Transverse colon (tissue), 4 donors: ENCODE measurements around the gene ZNF69. TPM values are rescaled to one million over a fixed set of nuclear protein-coding genes. Genes with fewer than 3 reads are reported as not detected.
"Not testable (repeated sequence)": the region's sequence is repeated elsewhere in the genome, so short reads cannot be mapped to it uniquely, and the experiment has no call there.

Experiments used
- DNase-seq: peaks from one replicate; pipeline ENCODE4 v3.0.0-alpha.2; 2019
- H3K27ac ChIP-seq, 4 donors: fragments of 200-600 bp; sonication (generic); 2 replicates each; pipeline ENCODE4 v1.5.1; 2016 to 2018; ENCODE audit warnings: inconsistent platforms in 4 of 4
- H3K27me3 ChIP-seq: fragments of 200-600 bp; sonication (generic); 2 replicates; pipeline ENCODE4 v1.5.1; 2017; ENCODE audit warnings: inconsistent platforms
- H3K36me3 ChIP-seq, 4 donors: fragments of 200-600 bp; sonication (generic); 2 replicates each; pipeline ENCODE4 v1.5.1; 2017 to 2019; ENCODE audit warnings: inconsistent platforms in 4 of 4
- H3K4me1 ChIP-seq, 4 donors: fragments of 200-600 bp; sonication (generic); 2 replicates each; pipeline ENCODE4 v1.5.1; 2017 to 2020; ENCODE audit warnings: inconsistent platforms in 4 of 4
- H3K4me3 ChIP-seq, 4 donors: fragments of 200-600 bp; sonication (generic); 1 replicate in 1 of 4; 2 replicates in 3 of 4; pipeline versions ENCODE4 v1.5.1 to v1.6.1; 2017 to 2019; ENCODE audit warnings: inconsistent platforms in 4 of 4
- H3K9me3 ChIP-seq, 2 donors: fragments of 200-600 bp; sonication (generic); 2 replicates each; pipeline ENCODE4 v1.5.1; 2017 to 2019; ENCODE audit warnings: inconsistent platforms in 2 of 2
- CTCF ChIP-seq, 5 experiments: fragments of 200-600 bp in 3 of 5; fragments of 450-650 bp in 2 of 5; sonication (generic) in 3 of 5; IDR thresholded peaks; 1 replicate in 2 of 5; 2 replicates in 3 of 5; pipeline ENCODE4 v1.5.1; 2016 to 2017; ENCODE audit warnings: antibody characterized with exemption in 5 of 5, inconsistent platforms in 3 of 5, mild to moderate bottlenecking in 2 of 5, moderate library complexity in 1 of 5
- EP300 ChIP-seq: sonication (generic); formaldehyde crosslinking; IDR thresholded peaks from one replicate; pipeline ENCODE4 v1.6.1; 2017; ENCODE audit warnings: antibody characterized with exemption, low read depth
- POLR2A ChIP-seq: fragments of 450-650 bp; IDR thresholded peaks from one replicate; pipeline ENCODE4 v1.6.1; 2016; ENCODE audit warnings: antibody characterized with exemption, mild to moderate bottlenecking, moderate library complexity
- POLR2AphosphoS5 ChIP-seq, 3 donors: sonication (generic); formaldehyde crosslinking; IDR thresholded peaks; one replicate each; pipeline ENCODE4 v1.6.1; 2016; ENCODE audit warnings: antibody characterized with exemption in 3 of 3
- WGBS, 2 donors: methylation state at CpG; one replicate each; pipeline ENCODE4 v1.1.5; 2018; ENCODE audit warnings: low coverage in 1 of 2; 5-methylcytosine and 5-hydroxymethylcytosine counted together
- in situ Hi-C, 4 donors: fragments of 200-750 bp; cut with MboI; loops; one replicate each; pipeline versions ENCODE4 v1.15.0 to v1.15.1; 2017; ENCODE audit warnings: low sequenced_read_pairs in 3 of 4, low pct_ligation_motif_present in 1 of 4, low pct_unique_long_range_greater_than_20kb in 1 of 4
- intact Hi-C: fragments of 100-400 bp; cut with DNase I; formaldehyde crosslinking; loops from one replicate; pipeline ENCODE4 v1.15.1; 2023; ENCODE audit warnings: low total_unique reads
- total RNA-seq, 4 donors: library from RNA; depleted of rRNA; stranded (reverse); fragments of >200 nt; gene quantifications; one replicate each; pipeline ENCODE4 v1.1.0, GENCODE V29; 2016

The ZNF69 gene
- total RNA-seq, 4 donors from 2014 or later = 27.4 to 42.6 (median 29.9) TPM

- H3K27ac ChIP-seq = no peak overlapping the region
- intact Hi-C loops = no loop called here
- H3K27me3 ChIP-seq = no peaks in the 10 kb centered on the region
- H3K36me3 ChIP-seq = peaks cover 4 to 59% (median 28%) of the 10 kb centered on the region in 4 donors
- H3K4me1 ChIP-seq = no peaks in the 10 kb centered on the region
- 87 to 97% methylated on average over 3 of the region's 3 CpGs for WGBS, 2 donors
- no peak overlapping the region for H3K4me3 ChIP-seq
- TF ChIP-seq EP300 (no peak), POLR2AphosphoS5 (IDR thresholded peaks at IDR 0.05) (no peak), CTCF (IDR thresholded peaks at IDR 0.05) (no peak), POLR2A (no peak)
- in situ Hi-C loops = loop anchor here in 1 of 4 donors (25.0 kb wide), 1 partner anchor 231 kb away; the partner anchor contains the start of gene ZNF20
- DNase-seq = no peak
- H3K9me3 ChIP-seq = peaks cover 82 to 90% of the 10 kb centered on the region in 2 donors
Observed at GRCh38 chr19:11905928-11906327, 18.3 kb downstream of the ZNF69 start.

GRCh38 chr19:11911937-11912336 lies 24.4 kb downstream of the ZNF69 start:
- intact Hi-C loops, H3K4me1 ChIP-seq, DNase-seq, H3K4me3 ChIP-seq, H3K27ac ChIP-seq, H3K27me3 ChIP-seq: not testable (repeated sequence)
- Histone ChIP-seq H3K9me3 (peaks cover 53 to 78% of the 10 kb centered on the region in 2 donors), H3K36me3 (peaks cover 0 to 11% (median 4%) of the 10 kb centered on the region in 4 donors)
- 83 to 100% methylated on average over 1 of the region's 1 CpG for WGBS, 2 donors
- in situ Hi-C loops = loop anchor here in 1 of 4 donors (25.0 kb wide), 1 partner anchor 225 kb away; the partner anchor contains the start of gene ZNF20

- intact Hi-C loops, H3K27ac ChIP-seq, H3K27me3 ChIP-seq, DNase-seq, H3K4me3 ChIP-seq, H3K4me1 ChIP-seq: not testable (repeated sequence)
- in situ Hi-C loops = loop anchor here in 1 of 4 donors (25.0 kb wide), 1 partner anchor 223 kb away; the partner anchor contains the start of gene ZNF20
- Histone ChIP-seq H3K36me3 (peaks cover 0 to 11% (median 4%) of the 10 kb centered on the region in 4 donors), H3K9me3 (peaks cover 30 to 53% of the 10 kb centered on the region in 2 donors)
- 93 to 96% methylated on average over 2 to 4 of the region's 4 CpGs for WGBS, 2 donors
Observed at GRCh38 chr19:11914417-11915051, 27.0 kb downstream of the ZNF69 start.

GRCh38 chr19:11921852-11922495 lies 34.4 kb downstream of the ZNF69 start:
- no peak overlapping the region for H3K4me3 ChIP-seq
- H3K9me3 ChIP-seq = no peaks in the 10 kb centered on the region
- intact Hi-C loops = loop anchor here (5.0 kb wide), 1 partner anchor 65 kb away; no protein-coding TSS in a partner anchor
- no peaks in the 10 kb centered on the region for H3K27me3 ChIP-seq
- WGBS, 2 donors = 37 to 39% methylated on average over 4 to 6 of the region's 6 CpGs
- no peak for TF ChIP-seq EP300
- no peak for TF ChIP-seq POLR2A
- no peak for TF ChIP-seq CTCF (IDR thresholded peaks at IDR 0.05)
- no peak for TF ChIP-seq POLR2AphosphoS5 (IDR thresholded peaks at IDR 0.05)
- H3K36me3 ChIP-seq = no peaks in the 10 kb centered on the region
- no peak for DNase-seq
- peaks cover 5 to 23% (median 17%) of the 10 kb centered on the region in 4 donors for H3K4me1 ChIP-seq
- in situ Hi-C loops = loop anchor here in 1 of 4 donors (25.0 kb wide), 1 partner anchor 215 kb away; the partner anchor contains the start of gene ZNF20
- no peak overlapping the region for H3K27ac ChIP-seq
